HG03097 (cell line): Measurements from ENCODE around the gene KCNIP1.
"Not testable (repeated sequence)": the region's sequence is repeated elsewhere in the genome, so short reads cannot be mapped to it uniquely, and the experiment has no call there.

Experiments used
- ATAC-seq: cut with Tn5 transposase; IDR thresholded peaks from one replicate; pipeline ENCODE4 v1.9.1; 2021; ENCODE audit not compliant: unreplicated experiment, low FRiP score

KCNIP1 gene

DNA sequence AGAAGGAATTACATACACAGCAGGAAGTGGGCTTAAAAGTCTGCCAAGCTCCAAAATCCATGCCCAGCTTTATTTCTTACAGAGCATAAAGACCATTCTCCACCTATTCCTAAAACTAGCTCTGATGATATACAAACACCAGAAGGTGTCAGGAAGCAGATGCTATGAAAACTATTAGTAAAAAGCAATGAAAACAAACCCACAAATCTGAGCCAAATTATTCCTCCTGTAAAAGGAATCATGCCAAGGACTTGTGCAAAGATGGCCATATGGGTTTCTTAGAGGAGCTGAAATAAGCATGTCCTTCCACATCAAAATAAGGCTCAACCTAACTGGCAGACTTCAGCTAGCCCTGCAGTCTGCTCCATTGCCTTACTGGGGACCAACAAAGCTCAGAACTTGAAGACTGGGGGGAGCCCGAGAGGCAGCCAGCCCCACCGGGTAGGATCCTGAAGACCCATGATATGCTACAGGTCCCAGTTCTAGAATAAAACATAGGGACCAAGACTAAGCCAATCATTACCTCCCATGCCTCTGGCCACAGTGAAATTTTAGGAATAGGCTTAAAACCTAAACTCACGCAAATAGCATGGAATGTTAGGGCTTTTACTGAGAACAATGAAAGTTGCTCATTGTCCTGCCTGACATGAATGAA, 236.9 kb downstream of the KCNIP1 start:
- no peak for ATAC-seq

DNA sequence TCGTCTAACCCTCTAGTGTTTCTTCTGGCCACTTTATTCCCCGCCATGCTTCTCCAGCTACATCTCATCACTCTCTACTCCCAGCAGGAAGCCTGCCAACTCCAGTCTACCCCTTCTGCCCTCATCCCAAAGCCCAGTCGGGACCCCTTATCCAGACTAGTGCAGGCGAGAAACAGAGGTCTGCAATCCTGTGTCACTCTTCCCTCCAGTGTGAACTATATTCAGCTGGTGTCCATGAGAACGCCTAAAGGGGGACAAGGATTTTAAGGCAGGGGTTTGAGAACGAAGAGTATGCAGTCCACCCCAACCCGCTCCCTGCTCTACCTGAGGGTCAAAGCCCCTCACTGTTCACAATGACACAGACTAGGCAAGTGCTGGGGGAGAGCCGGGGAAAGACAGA, 238.0 kb downstream of the KCNIP1 start:
- ATAC-seq = no peak

DNA sequence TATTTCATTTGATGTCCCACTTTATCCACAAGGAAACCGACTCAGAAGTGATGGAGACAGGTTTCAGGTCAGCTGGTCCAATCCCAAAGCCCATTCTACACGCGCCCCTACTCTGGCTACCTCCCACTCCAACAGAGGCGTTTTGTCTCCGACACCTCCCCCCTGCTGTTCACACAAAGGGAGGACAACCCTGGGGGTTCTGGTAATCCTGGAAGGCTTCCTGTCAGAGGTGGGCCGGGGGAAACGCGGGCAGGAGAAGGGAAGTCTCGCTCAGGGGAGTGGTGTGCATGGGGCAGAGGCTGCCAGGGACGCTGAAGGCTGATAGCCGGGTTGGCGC, 240.0 kb downstream of the KCNIP1 start:
- ATAC-seq = no peak

DNA sequence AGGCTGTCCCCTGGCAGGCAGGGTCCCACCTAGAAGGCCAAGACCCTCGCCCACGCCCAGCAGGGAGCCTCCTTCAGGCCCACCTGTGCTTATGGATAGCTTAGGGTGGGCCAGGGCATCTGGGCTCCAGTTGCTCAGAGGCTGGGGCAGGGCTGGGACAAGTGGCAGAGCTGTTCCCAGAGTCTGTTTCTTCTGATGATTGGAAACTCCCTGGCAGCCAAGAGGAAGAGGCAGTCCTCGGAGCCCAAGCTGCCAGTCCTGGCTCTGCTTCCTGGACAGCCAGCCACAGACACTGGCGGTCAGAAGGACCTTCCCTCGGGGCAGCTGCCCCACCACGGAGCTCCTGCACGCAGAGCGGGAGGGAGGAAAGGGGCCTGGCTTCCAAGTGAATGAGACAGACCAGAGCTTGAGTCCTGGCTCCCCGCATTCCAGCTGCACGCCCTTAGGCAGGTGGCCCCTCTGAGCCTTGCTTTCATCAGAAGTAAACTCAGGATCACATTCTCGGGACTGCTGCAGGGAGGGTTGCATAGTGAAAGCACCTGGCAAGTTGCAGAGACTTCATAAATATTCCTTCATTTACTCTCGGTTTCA, 241.8 kb downstream of the KCNIP1 start:
- ATAC-seq = no peak

DNA sequence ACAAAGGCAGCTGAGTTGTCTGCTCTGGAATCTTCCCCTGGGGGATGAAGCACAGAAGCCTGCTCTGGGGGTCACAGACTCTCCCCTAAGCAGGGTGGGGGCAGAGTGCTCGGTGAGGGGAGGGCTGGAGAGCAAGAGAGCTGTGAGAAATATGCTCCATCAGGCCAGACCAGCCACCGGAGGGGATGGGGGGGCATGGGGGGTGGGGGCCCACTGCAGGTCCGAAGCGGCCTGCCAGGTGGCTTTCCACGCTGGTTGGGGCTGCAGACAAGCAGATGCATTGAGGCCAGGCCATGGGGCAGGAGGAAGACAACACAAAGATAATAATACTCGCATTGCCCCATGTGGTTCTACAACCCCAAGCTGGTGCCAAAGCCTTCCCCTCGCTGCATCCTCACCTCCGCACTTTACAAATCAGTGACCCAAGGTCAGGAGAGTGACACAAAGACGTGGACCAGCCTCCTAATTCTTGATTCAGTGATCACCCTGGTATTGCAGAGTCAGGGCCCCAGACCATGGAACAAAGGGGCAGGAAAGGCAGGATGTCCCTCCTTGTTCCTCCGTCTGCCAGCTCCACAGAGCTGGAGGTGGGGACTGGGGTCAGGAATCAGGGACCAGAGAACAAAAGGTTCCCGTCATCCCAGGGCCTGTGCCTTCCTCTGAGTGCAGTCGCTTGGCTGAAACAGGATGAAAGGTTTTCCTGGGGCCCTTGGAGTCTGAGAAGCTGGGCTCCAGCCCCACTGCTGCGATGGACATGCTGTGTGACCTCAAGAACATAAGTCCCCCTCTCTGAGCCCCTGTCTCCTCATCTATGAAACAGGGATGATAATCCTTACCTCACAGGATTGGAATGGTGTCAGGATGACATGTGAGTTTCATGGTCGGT, 242.5 kb downstream of the KCNIP1 start:
- ATAC-seq = no peak

DNA sequence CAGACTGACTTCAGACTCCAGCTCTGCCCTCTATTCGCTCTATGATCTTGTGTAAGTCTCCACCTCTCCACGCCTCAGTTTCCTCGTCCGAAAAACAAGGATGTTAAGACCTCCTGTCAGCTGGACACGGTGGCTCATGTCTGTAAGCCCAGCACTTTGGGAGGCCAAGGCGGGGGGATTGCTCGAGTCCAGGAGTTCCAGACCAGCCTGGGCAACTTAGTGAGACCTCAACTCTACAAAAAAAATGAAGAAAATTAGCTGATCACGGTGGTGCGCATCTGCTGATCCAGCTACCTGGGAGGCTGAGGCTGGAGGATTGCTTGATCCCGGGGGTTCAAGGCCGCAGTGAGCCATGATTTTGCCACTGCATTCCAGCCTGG, 243.1 kb downstream of the KCNIP1 start:
- ATAC-seq = no peak

DNA sequence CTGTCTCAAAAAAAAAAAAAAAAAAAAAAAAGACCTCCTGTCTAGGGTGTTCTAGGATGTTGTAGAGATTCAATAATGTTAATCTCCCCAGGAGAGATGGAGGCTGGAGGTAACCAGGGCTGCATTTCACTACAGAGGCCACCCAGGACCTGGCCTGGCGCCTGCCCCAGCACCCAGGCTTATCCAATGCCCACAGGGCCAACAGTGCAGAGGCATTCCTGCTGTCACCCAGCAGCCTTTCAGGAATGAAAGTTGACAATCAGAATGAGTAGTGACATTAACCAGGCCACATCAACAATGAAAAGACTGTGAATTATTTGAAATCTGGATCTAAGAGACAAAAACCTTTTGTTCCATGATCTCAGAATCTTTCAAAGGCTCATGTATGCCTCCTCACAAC, 243.5 kb downstream of the KCNIP1 start:
- ATAC-seq = no peak

DNA sequence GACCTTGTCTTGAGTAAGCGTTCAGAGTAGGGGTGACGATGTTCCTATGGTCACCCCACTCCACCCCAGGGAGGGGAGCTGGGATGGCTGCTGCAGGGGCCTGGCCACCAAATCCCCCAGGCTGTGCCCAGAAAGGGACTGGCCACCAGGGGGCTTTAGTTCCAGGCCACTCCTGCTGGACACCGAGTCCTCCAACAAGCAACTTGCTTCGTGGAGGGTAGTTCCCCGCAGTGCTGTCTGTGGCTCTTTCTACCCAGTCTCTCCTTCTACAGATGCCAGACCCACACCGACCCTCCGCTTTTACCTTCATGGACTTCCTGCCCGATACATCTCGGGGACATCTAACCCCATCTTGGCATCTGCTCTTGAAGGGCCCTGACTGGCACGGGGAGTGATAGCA, 244.0 kb downstream of the KCNIP1 start:
- ATAC-seq = no peak

DNA sequence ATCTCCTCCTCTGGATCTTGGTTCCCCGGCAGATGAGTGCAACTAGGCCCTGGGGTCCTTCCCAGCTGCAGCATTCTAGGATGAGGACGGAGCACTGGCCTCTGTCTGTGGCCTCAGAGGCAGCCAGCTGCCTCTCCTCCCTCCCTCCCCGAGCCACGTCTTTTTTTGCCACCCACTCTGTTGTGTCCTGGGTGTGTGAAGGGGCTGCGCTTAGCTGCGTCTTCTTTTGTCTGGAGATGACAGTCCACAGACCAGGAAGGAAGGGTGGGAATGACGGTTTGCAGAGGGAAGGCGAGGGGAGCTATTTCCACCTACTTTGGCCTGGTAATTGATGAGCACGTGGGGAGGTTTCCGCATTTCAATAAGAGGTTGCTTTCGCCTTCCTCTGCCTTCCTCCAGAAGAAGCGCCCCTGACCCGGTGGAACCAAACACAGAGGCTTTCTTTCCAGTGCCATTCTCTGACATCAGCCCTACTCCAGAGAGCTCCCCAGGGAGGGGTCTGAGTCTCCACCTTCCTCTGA, 245.2 kb downstream of the KCNIP1 start:
- ATAC-seq = no peak

DNA sequence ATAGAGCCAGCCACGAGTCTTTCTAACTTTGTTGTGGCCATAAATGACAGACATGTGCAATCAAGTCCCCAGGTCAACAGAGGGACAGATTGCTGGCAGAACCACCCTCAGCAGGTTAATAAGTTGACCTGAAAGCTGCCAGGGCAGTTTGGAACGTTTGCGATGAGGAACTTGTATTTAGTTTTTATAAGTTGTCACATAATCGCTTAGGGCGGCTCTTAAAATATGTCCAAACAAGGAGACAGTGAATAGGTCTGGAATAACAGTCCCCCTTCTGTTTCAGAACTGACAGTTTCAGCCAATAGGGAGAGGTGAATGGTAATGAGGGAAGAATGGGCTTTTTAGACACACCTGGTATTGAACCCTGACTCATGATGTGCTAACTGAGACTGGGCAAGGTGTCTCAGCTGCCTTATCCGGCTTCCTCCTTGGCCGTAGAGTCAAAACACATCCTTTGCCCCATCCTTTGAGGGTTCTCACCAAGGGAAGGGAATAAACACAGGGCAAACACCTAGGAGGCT, 246.2 kb downstream of the KCNIP1 start:
- no peak for ATAC-seq

DNA sequence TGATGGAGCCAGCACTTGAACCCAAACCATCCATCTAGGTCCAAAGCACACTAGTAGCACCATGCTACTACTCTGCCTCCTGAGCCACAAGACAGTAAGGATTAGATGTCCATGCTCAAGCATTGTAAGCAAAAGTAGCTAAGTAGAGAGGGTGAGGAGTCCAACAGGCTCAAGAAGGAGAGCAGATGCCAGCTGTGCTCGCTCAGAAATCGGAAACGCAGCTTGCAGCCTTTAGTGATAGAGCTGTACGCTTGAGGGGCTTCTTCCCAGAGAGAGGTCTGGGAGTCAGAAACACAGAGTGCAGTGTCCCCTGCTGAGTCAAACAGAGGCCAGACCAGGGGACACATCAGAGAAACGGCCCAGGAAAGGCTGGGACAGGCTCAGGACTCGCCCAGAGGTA, 247.0 kb downstream of the KCNIP1 start:
- no peak for ATAC-seq

DNA sequence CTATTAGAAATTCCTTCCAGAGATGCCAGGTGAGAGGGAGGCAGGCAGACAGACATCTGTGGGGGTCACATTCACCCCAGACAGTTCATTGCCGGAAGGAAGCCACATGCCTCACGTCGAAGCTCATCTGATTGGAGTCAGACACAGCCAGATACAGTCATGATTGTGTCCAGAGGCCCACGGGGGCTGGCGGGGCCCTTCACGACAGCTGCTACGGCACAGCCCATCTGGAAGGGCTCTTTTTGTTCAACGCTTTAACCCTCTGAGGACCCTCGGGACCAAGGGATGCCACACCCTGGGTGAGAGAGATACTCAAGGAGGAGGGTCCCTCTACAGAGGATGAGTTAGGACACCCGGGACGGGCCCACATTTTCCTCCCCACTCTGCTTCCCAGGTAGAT, 247.8 kb downstream of the KCNIP1 start:
- no peak for ATAC-seq

DNA sequence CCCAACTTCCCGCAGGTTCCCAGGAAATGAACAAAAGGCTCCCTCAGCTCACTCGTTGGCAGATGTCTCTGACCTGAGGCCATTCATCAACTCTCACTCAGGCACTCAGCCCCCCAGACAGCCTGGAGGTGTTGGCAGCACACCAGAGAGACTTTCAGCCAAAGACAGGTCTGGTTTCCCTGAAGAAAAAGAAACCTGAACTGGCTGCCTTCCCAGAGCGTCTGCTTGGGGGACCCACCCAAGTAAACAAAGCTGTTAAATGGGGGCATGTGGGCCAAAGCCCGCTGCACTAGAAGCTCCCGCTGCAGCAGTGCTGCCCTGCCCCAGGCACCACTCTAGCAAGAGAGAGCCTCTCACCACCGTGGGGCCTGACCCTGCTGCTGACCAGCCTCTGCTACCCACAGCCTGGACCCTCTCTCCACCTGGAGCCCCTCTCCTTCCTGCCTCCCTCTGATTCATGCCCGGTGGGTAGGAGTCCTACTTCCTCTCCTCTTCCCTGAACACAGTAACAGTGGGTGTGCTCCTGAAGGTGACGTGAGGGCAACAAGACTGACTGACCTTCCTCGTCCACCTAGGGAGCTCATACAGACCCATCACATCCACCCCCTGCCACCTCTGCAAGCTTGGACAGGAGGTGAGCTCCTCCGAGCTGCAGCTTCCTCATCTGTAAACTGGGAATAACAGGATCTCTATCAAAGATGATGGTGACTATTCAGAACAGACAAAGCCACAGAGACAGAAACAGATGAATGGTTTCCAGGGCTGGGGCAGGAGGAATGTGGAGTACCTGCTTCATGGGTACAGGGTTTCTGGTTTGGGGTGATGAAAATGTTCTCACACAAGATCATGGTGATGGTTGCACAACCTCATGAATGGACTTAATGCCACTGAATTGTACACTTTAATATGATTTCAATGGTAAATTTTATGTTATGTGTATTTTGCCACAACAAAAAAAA, 248.7 kb downstream of the KCNIP1 start:
- no peak for ATAC-seq

DNA sequence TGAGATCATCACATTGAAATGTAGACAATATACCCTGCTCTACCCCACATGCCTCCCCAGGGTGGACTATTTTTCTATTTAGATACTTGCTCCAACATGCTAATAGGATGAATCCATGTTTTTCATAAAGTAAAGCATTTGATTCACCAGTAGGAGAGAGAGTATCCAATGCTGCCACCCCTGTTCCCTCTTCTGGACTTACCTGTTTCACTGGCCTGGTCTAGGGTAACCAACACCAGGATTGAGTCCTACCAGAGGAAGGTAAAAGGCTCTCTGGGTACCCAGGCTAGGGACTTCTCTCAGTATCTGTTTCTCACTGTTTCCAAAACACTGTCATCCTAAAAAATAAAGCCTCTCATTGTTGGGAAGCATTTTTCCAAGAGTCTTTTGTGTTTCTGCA, 249.5 kb downstream of the KCNIP1 start:
- ATAC-seq = no peak

DNA sequence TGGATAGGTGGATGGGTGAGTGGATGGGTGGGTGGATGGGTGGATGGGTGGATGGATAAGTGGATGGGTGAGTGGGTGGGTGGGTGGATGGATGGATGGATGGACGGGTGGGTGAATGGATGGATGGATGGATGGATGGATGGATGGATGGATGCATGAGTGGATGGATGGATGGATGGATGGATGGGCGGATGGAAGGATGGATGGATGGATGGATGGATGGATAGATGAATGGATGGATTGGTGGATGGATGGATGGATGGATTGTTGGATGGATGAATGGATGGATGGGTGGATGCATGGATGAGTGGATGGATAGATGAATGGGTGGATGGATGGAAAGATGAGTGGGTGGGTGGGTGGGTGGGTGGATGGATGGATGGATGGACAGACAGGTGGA, 250.7 kb downstream of the KCNIP1 start:
- ATAC-seq = not testable (repeated sequence)

DNA sequence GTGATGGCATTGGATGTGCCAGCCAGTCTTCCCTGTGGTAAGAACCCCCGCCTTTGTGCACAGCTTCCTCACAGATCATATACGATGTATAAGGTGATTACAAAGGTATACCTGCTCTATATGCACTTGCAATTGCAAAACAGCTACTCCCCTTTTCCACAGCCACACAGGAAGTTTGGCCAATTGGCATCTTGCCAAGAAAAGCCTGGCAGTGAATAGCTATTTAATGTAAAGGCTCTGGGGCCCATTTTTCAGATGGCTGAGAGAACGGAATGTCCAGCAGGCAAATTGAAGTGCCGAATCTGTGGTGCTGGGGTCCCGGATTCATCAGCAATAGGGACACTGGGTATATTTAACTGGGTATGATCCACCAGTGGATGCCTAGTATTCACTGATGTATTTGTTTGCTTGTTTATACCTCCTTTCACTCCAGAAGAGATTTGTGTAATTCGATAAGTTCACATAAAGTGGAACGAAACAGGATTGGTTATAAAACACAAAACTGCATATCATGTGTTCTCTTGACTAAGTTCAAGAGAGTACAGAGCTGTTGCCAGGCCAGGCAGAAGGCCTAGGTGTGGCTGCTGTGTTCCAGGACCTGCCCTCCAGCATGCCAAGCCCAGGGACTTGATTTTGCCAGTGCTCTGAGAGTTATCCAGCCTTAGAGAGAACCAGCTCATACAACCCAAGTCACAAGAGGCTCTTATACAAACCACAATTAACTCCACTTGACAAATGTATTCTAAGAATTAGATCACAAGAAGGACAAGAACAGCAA, 252.0 kb downstream of the KCNIP1 start:
- no peak for ATAC-seq

DNA sequence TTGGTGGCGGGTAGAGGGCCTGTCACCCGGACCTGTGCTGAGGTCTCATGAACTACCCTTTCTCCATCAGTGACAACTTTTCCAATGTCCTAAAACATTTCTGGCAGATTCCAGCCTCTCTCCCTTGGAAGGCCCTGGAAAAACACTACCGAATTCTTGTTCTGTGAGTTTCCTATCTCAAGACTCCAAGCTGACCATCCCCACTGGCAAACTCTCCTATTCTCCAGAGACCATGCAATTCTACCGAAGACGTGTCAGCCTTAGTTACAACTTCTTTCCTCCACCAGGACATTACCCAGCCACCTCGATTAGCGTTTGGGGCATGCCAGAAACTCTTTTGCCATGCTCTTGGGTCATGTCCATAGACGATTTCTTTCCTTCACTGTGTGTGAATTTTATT, 252.9 kb downstream of the KCNIP1 start:
- ATAC-seq = no peak

DNA sequence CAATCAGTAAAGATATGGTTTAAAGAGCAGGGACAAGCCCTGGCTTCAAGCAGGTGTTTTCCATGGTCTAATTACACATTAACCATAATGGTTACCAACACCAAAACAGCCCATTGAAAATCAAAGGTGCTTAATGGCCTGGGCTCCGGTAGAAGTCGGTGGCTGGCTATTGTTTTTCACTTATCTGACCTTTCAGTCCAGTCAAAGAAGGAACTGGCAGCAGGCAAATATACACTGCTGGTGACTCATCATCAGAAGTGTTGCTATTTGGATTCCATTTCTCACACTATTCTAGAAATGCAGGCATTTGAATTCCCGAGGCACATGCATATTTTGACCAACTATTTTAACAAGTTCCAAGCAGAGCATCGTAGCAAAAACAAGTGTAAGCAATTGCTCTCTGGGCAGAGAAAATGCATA, 253.4 kb downstream of the KCNIP1 start:
- peak; percentile 85 for ATAC-seq

DNA sequence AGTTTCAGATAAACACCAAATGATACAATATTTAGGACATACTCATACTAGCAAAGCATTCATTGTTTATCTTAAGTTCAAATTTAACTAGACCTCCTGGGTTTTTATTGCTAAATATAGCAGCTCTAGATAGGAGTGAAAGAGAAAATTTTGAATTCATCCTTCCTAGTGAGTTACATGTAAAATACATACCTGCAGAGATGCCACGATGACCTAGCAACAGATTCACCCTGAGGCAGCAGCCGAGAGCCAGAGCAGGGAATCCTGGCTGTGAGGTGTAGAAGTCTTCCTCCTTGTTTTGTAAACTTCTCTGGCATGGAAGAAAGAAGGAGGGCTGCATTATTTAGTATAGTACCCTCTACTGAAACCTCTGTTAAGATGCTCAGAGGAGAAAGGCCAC, 253.8 kb downstream of the KCNIP1 start:
- no peak for ATAC-seq

DNA sequence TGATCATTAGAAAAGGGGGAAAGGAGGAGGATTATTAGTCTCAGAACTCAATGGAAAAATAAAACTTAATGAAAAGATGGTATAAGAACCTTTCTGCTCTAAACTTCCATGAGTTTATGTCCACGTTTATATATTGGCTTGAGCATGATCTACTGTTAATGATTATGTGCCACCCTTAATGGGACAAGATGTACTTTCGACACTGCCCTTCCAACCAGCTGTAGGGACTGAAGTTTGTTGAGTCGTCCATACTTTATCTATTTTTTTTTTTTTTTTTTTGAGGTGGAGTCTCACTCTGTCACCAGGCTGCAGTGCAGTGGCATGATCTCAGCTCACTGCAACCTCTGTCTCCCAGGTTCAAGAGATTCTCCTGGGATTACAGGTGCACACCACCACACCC, 254.7 kb downstream of the KCNIP1 start:
- ATAC-seq = no peak
